Stimulated activated CD8-positive, alpha-beta memory T cell treated with anti-CD3 and anti-CD28 coated beads, Interleukin-4, amount 100 ng/mL, for 48 hours (primary cell): ENCODE measurements around the gene ACAP2.

ENCODE experiments used
- DNase-seq: peaks from one replicate; pipeline ENCODE4 v3.0.0-alpha.2; 2020

ACAP2 gene

GRCh38 chr3:195257454-195258448 lies 185.1 kb downstream of the ACAP2 start:
- peak; percentile 24 for DNase-seq

- DNase-seq = peak; percentile 22
These were observed 186.0 kb downstream of the ACAP2 start for GRCh38 chr3:195256639-195257453.

GRCh38 chr3:195255571-195256501 lies 187.0 kb downstream of the ACAP2 start:
- DNase-seq = peak; percentile 14

GRCh38 chr3:195255176-195255500 lies 187.7 kb downstream of the ACAP2 start:
- no peak for DNase-seq

- DNase-seq = peak; percentile 13
These were observed 188.2 kb downstream of the ACAP2 start for GRCh38 chr3:195254454-195255175.

- DNase-seq = no peak
These were observed 188.8 kb downstream of the ACAP2 start for GRCh38 chr3:195253923-195254432.

GRCh38 chr3:195251336-195252065 lies 191.3 kb downstream of the ACAP2 start:
- DNase-seq = peak; percentile 51

GRCh38 chr3:195250473-195251251 lies 192.2 kb downstream of the ACAP2 start:
- DNase-seq = peak; percentile 23

- DNase-seq = peak; percentile 12
These were observed 192.9 kb downstream of the ACAP2 start for GRCh38 chr3:195249858-195250464.

GRCh38 chr3:195249057-195249770 lies 193.6 kb downstream of the ACAP2 start:
- peak; percentile 20 for DNase-seq

GRCh38 chr3:195248281-195248680 lies 194.5 kb downstream of the ACAP2 start:
- DNase-seq = no peak

GRCh38 chr3:195247863-195248189 lies 195.0 kb downstream of the ACAP2 start:
- peak; percentile 24 for DNase-seq

- DNase-seq = peak; percentile 1
These were observed 195.5 kb downstream of the ACAP2 start for GRCh38 chr3:195247086-195247862.

- DNase-seq = no peak
These were observed 196.2 kb downstream of the ACAP2 start for GRCh38 chr3:195246581-195246995.

GRCh38 chr3:195245531-195245951 lies 197.3 kb downstream of the ACAP2 start:
- DNase-seq = peak; percentile 19

GRCh38 chr3:195241592-195242355 lies 201.0 kb downstream of the ACAP2 start:
- DNase-seq = peak; percentile 16

- DNase-seq = peak; percentile 11
These were observed 201.9 kb downstream of the ACAP2 start for GRCh38 chr3:195240939-195241338.
